GF-D8 (cell line): Measurements from ENCODE around the gene EYS.
"Not testable (repeated sequence)": the region's sequence is repeated elsewhere in the genome, so short reads cannot be mapped to it uniquely, and the experiment has no call there.

Experiments used
- DNase-seq: peaks from one replicate; lab custom pipeline; 2025; lab: John Stamatoyannopoulos, UW

EYS gene

GRCh38 chr6:63788569-63788968, 1918.5 kb downstream of the EYS start:
- no peak for DNase-seq

GRCh38 chr6:63787021-63787420, 1920.0 kb downstream of the EYS start:
- DNase-seq = no peak

GRCh38 chr6:63785006-63785405, 1922.0 kb downstream of the EYS start:
- DNase-seq = no peak

- no peak for DNase-seq
Observed at GRCh38 chr6:63783096-63783495, 1923.9 kb downstream of the EYS start.

GRCh38 chr6:63774961-63775360, 1932.1 kb downstream of the EYS start:
- no peak for DNase-seq

GRCh38 chr6:63773200-63773599, 1933.8 kb downstream of the EYS start:
- DNase-seq = no peak

GRCh38 chr6:63765828-63766227, 1941.2 kb downstream of the EYS start:
- no peak for DNase-seq

GRCh38 chr6:63764318-63764916, 1942.6 kb downstream of the EYS start:
- no peak for DNase-seq

GRCh38 chr6:63760199-63760598, 1946.8 kb downstream of the EYS start:
- no peak for DNase-seq

- DNase-seq = no peak
Observed at GRCh38 chr6:63759605-63760105, 1947.4 kb downstream of the EYS start.

GRCh38 chr6:63757826-63758225, 1949.2 kb downstream of the EYS start:
- DNase-seq = no peak

GRCh38 chr6:63757275-63757674, 1949.8 kb downstream of the EYS start:
- not testable (repeated sequence) for DNase-seq

GRCh38 chr6:63750400-63750799, 1956.6 kb downstream of the EYS start:
- DNase-seq = no peak

GRCh38 chr6:63745784-63746183, 1961.2 kb downstream of the EYS start:
- DNase-seq = no peak

- no peak for DNase-seq
Observed at GRCh38 chr6:63744810-63745209, 1962.2 kb downstream of the EYS start.

GRCh38 chr6:63743691-63744090, 1963.3 kb downstream of the EYS start:
- no peak for DNase-seq

- no peak for DNase-seq
Observed at GRCh38 chr6:63742060-63742459, 1965.0 kb downstream of the EYS start.

GRCh38 chr6:63740709-63741108, 1966.3 kb downstream of the EYS start:
- DNase-seq = no peak

GRCh38 chr6:63739094-63739687, 1967.8 kb downstream of the EYS start:
- no peak for DNase-seq

GRCh38 chr6:63738190-63738589, 1968.8 kb downstream of the EYS start:
- not testable (repeated sequence) for DNase-seq

GRCh38 chr6:63734923-63735322, 1972.1 kb downstream of the EYS start:
- no peak for DNase-seq

GRCh38 chr6:63732336-63732735, 1974.7 kb downstream of the EYS start:
- DNase-seq = no peak

- DNase-seq = no peak
Observed at GRCh38 chr6:63731930-63732329, 1975.1 kb downstream of the EYS start.

GRCh38 chr6:63730311-63730710, 1976.7 kb downstream of the EYS start:
- no peak for DNase-seq
